SK-N-SH treated with all-trans-retinoic acid at 6 μM for 48 hours (cell line): Measurements from ENCODE around the gene FABP1.

Experiments
- ATAC-seq: fragments of 200-7000 bp; cut with Tn5 transposase; 3 replicates; pipeline ENCODE4 v1.9.1; 2020; ENCODE audit warnings: mild to moderate bottlenecking, moderate library complexity
- ARNTL ChIP-seq: fragments of 450-650 bp; formaldehyde crosslinking; IDR thresholded peaks from 2 replicates; pipeline ENCODE4 v1.5.0; 2020; ENCODE audit warnings: low read depth, mild to moderate bottlenecking, moderate library complexity, borderline replicate concordance
- BACH2 ChIP-seq: fragments of 250-450 bp; sonication (Bioruptor Pico); IDR thresholded peaks from 2 replicates; pipeline ENCODE4 v1.9.0; 2021; ENCODE audit warnings: mild to moderate bottlenecking, borderline replicate concordance
- CREB5 ChIP-seq: fragments of 250-450 bp; sonication (Bioruptor Pico); IDR thresholded peaks from 2 replicates; pipeline ENCODE4 v1.5.1; 2020; ENCODE audit warnings: low read depth, mild to moderate bottlenecking, moderate library complexity
- CSDC2 ChIP-seq: fragments of 250-450 bp; sonication (Bioruptor Pico); IDR thresholded peaks from 2 replicates; pipeline ENCODE4 v1.5.0; 2020; ENCODE audit warnings: mild to moderate bottlenecking, moderate library complexity
- CSRNP3 ChIP-seq: fragments of 250-450 bp; sonication (Bioruptor Pico); IDR thresholded peaks from 2 replicates; pipeline ENCODE4 v1.5.1; 2021; ENCODE audit warnings: mild to moderate bottlenecking, moderate library complexity
- ESRRG ChIP-seq: fragments of 250-450 bp; sonication (Bioruptor Pico); IDR thresholded peaks from 2 replicates; pipeline ENCODE4 v1.6.1; 2021; ENCODE audit warnings: mild to moderate bottlenecking
- GLIS3 ChIP-seq: fragments of 250-450 bp; sonication (Bioruptor Pico); IDR thresholded peaks from 2 replicates; pipeline ENCODE4 v1.5.0; 2020; ENCODE audit warnings: mild to moderate bottlenecking, moderate library complexity
- ISL1 ChIP-seq: fragments of 250-450 bp; sonication (Bioruptor Pico); IDR thresholded peaks from 2 replicates; pipeline ENCODE4 v2.1.2; 2022; ENCODE audit warnings: mild to moderate bottlenecking, moderate library complexity
- OSR1 ChIP-seq: fragments of 250-450 bp; sonication (Bioruptor Pico); IDR thresholded peaks from 2 replicates; pipeline ENCODE4 v1.8.0; 2022; ENCODE audit warnings: moderate library complexity, mild to moderate bottlenecking, inconsistent platforms
- PATZ1 ChIP-seq: fragments of 250-450 bp; sonication (Bioruptor Pico); IDR thresholded peaks from 2 replicates; pipeline ENCODE4 v1.8.0; 2020; ENCODE audit warnings: mild to moderate bottlenecking, moderate library complexity, borderline replicate concordance
- POU6F1 ChIP-seq: fragments of 250-450 bp; sonication (Bioruptor Pico); IDR thresholded peaks from 2 replicates; pipeline ENCODE4 v1.8.0; 2021; ENCODE audit warnings: low read depth, mild to moderate bottlenecking, moderate library complexity, borderline replicate concordance
- RARB ChIP-seq: fragments of 250-450 bp; sonication (Bioruptor Pico); IDR thresholded peaks from 2 replicates; pipeline ENCODE4 v1.8.0; 2021; ENCODE audit warnings: mild to moderate bottlenecking, moderate library complexity
- SNAI2 ChIP-seq: fragments of 250-450 bp; sonication (Bioruptor Pico); IDR thresholded peaks from 2 replicates; pipeline ENCODE4 v1.5.0; 2020; ENCODE audit warnings: mild to moderate bottlenecking, moderate library complexity
- TCF4 ChIP-seq: fragments of 250-450 bp; sonication (Bioruptor Pico); IDR thresholded peaks from 2 replicates; pipeline ENCODE4 v1.8.0; 2021; ENCODE audit warnings: mild to moderate bottlenecking, moderate library complexity, borderline replicate concordance
- TSHZ2 ChIP-seq: fragments of 250-450 bp; sonication (Bioruptor Pico); IDR thresholded peaks from 2 replicates; pipeline ENCODE4 v1.5.0; 2020; ENCODE audit warnings: mild to moderate bottlenecking, moderate library complexity
- ZC3H10 ChIP-seq: fragments of 250-450 bp; sonication (Bioruptor Pico); IDR thresholded peaks from 2 replicates; pipeline ENCODE4 v1.5.1; 2021; ENCODE audit warnings: mild to moderate bottlenecking, moderate library complexity
- ZFP3 ChIP-seq: fragments of 250-450 bp; sonication (Bioruptor Pico); IDR thresholded peaks from 2 replicates; pipeline ENCODE4 v1.5.0; 2020; ENCODE audit warnings: mild to moderate bottlenecking, moderate library complexity
- ZFP30 ChIP-seq: fragments of 450-650 bp; formaldehyde crosslinking; IDR thresholded peaks from 2 replicates; pipeline ENCODE4 v1.5.0; 2022; ENCODE audit warnings: mild to moderate bottlenecking, moderate library complexity
- ZNF565 ChIP-seq: fragments of 450-650 bp; formaldehyde crosslinking; conservative IDR thresholded peaks from 2 replicates; pipeline ENCODE4 v1.5.0; 2020; ENCODE audit warnings: low read depth, mild to moderate bottlenecking, moderate library complexity
- ZNF8 ChIP-seq: fragments of 450-650 bp; formaldehyde crosslinking; IDR thresholded peaks from 2 replicates; pipeline ENCODE4 v1.5.0; 2020; ENCODE audit warnings: mild to moderate bottlenecking, moderate library complexity

Gene FABP1

GRCh38 chr2:88086401-88086800 is 41.5 kb downstream of the FABP1 start:
- ATAC-seq = no peak
- no peak for TF ChIP-seq OSR1
- no peak for TF ChIP-seq BACH2
- no peak for TF ChIP-seq CREB5 (CRISPR knock-in tag)
- TF ChIP-seq POU6F1 (CRISPR knock-in tag) = no peak
- TF ChIP-seq RARB (CRISPR knock-in tag) = no peak
- no peak for TF ChIP-seq ZNF8 (CRISPR knock-in tag)
- no peak for TF ChIP-seq SNAI2 (CRISPR knock-in tag)
- TF ChIP-seq GLIS3 (CRISPR knock-in tag) = no peak
- no peak for TF ChIP-seq CSDC2
- TF ChIP-seq CSRNP3 (CRISPR knock-in tag) = no peak
- TF ChIP-seq ZNF565 (CRISPR knock-in tag) = no peak
- no peak for TF ChIP-seq TCF4 (CRISPR knock-in tag)
- TF ChIP-seq ZC3H10 (CRISPR knock-in tag) = no peak
- no peak for TF ChIP-seq ISL1 (CRISPR knock-in tag)
- TF ChIP-seq ZFP30 (CRISPR knock-in tag) = no peak
- TF ChIP-seq PATZ1 = no peak
- no peak for TF ChIP-seq ZFP3 (CRISPR knock-in tag)
- TF ChIP-seq ESRRG (CRISPR knock-in tag) = no peak
- TF ChIP-seq TSHZ2 (CRISPR knock-in tag) = no peak
- TF ChIP-seq ARNTL = no peak

GRCh38 chr2:88085602-88086001 is 42.3 kb downstream of the FABP1 start:
- no peak for TF ChIP-seq RARB (CRISPR knock-in tag)
- TF ChIP-seq, all 23 proteins: peak for 0
- ATAC-seq = no peak

GRCh38 chr2:88085099-88085498 is 42.8 kb downstream of the FABP1 start:
- TF ChIP-seq RARB (CRISPR knock-in tag) = no peak
- TF ChIP-seq POU6F1 (CRISPR knock-in tag) = no peak
- no peak for TF ChIP-seq ZFP30 (CRISPR knock-in tag)
- TF ChIP-seq PATZ1 = no peak
- no peak for TF ChIP-seq ZNF565 (CRISPR knock-in tag)
- TF ChIP-seq ZFP3 (CRISPR knock-in tag) = no peak
- no peak for TF ChIP-seq ZNF8 (CRISPR knock-in tag)
- no peak for TF ChIP-seq GLIS3 (CRISPR knock-in tag)
- no peak for TF ChIP-seq ARNTL
- no peak for TF ChIP-seq OSR1
- TF ChIP-seq ZC3H10 (CRISPR knock-in tag) = no peak
- no peak for ATAC-seq
